Measurements from ENCODE around the gene TULP3. TPM values are rescaled to one million over a fixed set of nuclear protein-coding genes. Genes with fewer than 3 reads are reported as not detected.

TULP3 gene
- total and polyA plus RNA-seq, 3 donors from 2014 or later, result 20.5 to 29.2 (median 26.5) TPM

DNA sequence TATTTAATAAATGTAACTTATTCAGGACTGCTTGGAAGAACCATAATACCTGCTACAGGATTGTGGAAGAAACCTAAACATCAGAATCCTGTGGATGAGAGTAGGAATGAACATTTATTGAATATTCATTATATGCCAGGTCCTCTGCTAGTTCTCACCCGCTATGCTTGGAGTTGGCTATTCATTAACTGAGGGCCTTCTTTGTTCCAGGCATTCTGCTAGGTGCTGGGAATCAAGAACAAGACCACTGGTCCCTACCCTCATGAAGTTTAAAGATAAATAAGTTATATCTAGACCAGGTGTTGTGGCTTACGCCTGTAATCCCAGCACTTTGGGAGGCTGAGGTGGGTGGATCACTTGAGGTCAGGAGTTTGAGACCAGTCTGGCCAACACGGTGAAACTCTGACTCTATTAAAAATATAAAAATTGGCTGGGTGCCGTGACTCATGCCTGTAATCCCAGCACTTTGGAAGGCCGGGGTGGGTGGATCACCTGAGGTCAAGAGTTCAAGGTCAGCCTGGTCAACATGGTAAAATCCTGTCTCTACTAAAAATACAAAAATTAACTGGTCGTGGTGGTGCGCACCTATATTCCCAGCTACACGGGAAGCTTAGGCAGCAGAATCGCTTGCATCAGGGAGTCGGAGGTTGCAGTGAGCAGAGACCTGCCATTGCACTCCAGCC is 3.8 kb upstream of the TULP3 start:
- 78 to 81% methylated on average over 10 of the region's 10 CpGs for WGBS, 2 donors

DNA sequence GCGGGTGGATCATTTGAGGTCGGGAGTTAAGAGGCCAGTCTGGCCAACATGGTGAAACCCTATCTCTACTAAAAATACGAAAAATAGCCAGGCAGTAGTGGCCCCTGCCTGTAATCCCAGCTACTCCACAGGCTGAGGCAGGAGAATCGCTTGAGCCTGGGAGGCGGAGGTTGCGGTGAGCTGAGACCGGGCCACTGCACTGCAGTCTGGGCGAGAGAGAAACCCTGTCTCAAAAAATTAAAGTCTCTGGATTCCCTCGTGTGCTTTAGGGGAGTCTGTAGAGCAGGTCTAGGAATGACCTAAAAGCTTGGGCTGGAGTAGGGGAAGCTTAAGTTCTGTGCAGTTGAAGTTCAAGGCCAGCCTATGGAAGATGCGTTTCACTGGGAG is 697 bp upstream of the TULP3 start:
- intact Hi-C loops (cut with DNase I; ENCODE audit: low total_unique reads), result no loop called here

More for the DNA sequence above, 3.8 kb upstream of the TULP3 start:
- H3K4me3 ChIP-seq, result no peak overlapping the region
- H3K36me3 ChIP-seq (ENCODE audit: low read depth, missing control alignments), result no peaks in the 10 kb centered on the region
- no peaks in the 10 kb centered on the region for H3K27me3 ChIP-seq
- intact Hi-C loops (cut with DNase I; ENCODE audit: low total_unique reads), result no loop called here
- DNase-seq, result no peak
- no peak overlapping the region for H3K27ac ChIP-seq
- no peaks in the 10 kb centered on the region for H3K4me1 ChIP-seq
- no peaks in the 10 kb centered on the region for H3K9me3 ChIP-seq
- no peak for TF ChIP-seq POLR2A (IDR thresholded peaks at IDR 0.05)
- TF ChIP-seq CTCF (IDR thresholded peaks at IDR 0.05), result no peak

DNA sequence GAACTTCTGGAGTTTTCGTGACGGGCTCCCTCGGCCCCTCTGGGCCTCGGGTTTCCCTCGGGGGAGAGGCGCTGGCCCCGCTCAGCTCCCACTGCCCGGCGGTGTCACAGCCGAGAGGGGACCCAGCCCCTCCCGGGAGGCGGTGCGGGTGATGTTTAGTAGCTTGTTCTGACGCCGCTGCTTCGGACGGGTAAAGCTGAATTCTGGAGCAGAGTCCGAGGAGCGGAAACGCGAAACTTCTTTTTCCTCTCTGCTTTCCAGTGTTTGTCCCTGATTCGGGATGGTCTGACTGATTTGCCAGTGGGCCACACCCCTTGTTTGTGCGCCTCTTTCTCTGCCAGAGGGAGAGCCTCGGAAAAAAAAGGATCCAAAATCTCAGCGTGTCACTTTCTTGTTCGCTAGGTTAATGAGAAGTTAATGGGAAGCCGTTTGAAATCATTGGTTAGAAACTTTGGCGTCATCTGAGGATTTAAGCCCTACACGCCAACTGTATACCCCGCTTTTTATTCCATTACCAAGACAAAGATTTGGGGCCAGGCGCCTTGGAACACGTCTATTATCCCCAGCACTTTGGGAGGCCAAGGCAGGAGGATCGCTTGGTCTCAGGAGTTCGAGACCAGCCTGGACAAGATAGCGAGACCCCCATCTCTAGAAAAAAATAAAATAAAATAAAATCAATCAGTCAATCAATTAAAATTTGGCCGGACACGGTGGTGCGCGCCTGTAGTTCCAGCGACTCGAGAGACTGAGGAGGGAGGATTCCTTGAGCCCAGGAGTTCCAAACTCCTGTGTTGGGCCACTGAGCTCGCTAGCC is 756 bp downstream of the TULP3 start:
- intact Hi-C loops (cut with DNase I; ENCODE audit: low total_unique reads), result no loop called here
- no peaks in the 10 kb centered on the region for H3K9me3 ChIP-seq
- no peaks in the 10 kb centered on the region for H3K27me3 ChIP-seq
- peak overlapping the region; percentile 89 to 97 for H3K4me3 ChIP-seq
- H3K4me1 ChIP-seq, result no peaks in the 10 kb centered on the region
- peak overlapping the region; percentile 92 to 93 for H3K27ac ChIP-seq
- DNase-seq, result peak; percentile 62
- 18 to 21% methylated on average over 33 to 35 of the region's 42 CpGs for WGBS, 2 donors
- H3K36me3 ChIP-seq (ENCODE audit: low read depth, missing control alignments), result no peaks in the 10 kb centered on the region
- TF ChIP-seq CTCF (IDR thresholded peaks at IDR 0.05) (no peak), POLR2A (IDR thresholded peaks at IDR 0.05) (no peak)

More for the DNA sequence above, 697 bp upstream of the TULP3 start:
- WGBS, 2 donors, result 41 to 53% methylated on average over 10 of the region's 10 CpGs
- Histone ChIP-seq H3K36me3 (ENCODE audit: low read depth, missing control alignments) (no peaks in the 10 kb centered on the region), H3K9me3 (no peaks in the 10 kb centered on the region), H3K27me3 (no peaks in the 10 kb centered on the region), H3K27ac (peak overlapping the region; percentile 23 to 93), H3K4me3 (peak overlapping the region; percentile 89 to 97), H3K4me1 (no peaks in the 10 kb centered on the region)
- TF ChIP-seq POLR2A (IDR thresholded peaks at IDR 0.05) (no peak), CTCF (IDR thresholded peaks at IDR 0.05) (no peak)
- no peak for DNase-seq

DNA sequence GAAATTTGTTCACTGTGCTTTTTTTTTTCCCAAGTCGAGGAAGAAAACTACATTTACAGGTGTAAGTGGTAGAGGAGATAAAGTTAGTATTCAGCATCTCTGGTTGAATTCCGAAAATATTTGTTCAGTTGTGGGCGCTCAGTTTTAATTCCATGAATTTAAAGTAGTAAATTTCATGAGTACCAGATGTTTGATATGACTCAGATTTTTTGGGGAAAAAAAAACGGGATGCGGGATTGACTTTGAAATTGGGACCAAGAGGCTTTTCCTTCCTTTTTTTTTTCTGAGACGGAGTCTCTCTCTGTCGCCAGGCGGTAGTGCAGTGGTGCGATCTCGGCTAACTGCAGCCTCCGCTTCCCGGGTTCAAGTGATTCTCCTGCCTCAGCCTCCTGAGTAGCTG is 1.6 kb downstream of the TULP3 start:
- no peaks in the 10 kb centered on the region for H3K4me1 ChIP-seq

More for the DNA sequence above, 1.6 kb downstream of the TULP3 start:
- DNase-seq, result no peak
- intact Hi-C loops (cut with DNase I; ENCODE audit: low total_unique reads), result no loop called here
- Histone ChIP-seq H3K27ac (no peak overlapping the region), H3K4me3 (no peak overlapping the region), H3K36me3 (ENCODE audit: low read depth, missing control alignments) (no peaks in the 10 kb centered on the region), H3K9me3 (no peaks in the 10 kb centered on the region), H3K27me3 (no peaks in the 10 kb centered on the region)
- TF ChIP-seq CTCF (IDR thresholded peaks at IDR 0.05), result no peak
- no peak for TF ChIP-seq POLR2A (IDR thresholded peaks at IDR 0.05)
- WGBS, 2 donors, result 61 to 63% methylated on average over 12 of the region's 12 CpGs
